GM13976 (cell line): ENCODE data around the gene C4B.
"Not testable (repeated sequence)": the region's sequence is repeated elsewhere in the genome, so short reads cannot be mapped to it uniquely, and the experiment has no call there.

Experiments
- DNase-seq: peaks from one replicate; pipeline ENCODE4 v3.0.0; 2012; ENCODE audit warnings: low spot score
- in situ Hi-C: fragments of 300-500 bp; cut with MboI; formaldehyde crosslinking; loops from one replicate; pipeline ENCODE4 v1.12.0; 2022; ENCODE audit warnings: low sequenced_read_pairs, mixed read lengths, inconsistent platforms; ENCODE audit not compliant: unreplicated experiment

The C4B gene

GRCh38 chr6:32003301-32003700 lies 11.3 kb upstream of the C4B start:
- DNase-seq, in situ Hi-C loops: not testable (repeated sequence)

- in situ Hi-C loops, DNase-seq: not testable (repeated sequence)
These were observed 10.2 kb upstream of the C4B start for GRCh38 chr6:32004393-32004792.

- DNase-seq, in situ Hi-C loops: not testable (repeated sequence)
These were observed 9.6 kb upstream of the C4B start for GRCh38 chr6:32004864-32005537.

GRCh38 chr6:32005538-32005880 lies 9.1 kb upstream of the C4B start:
- DNase-seq, in situ Hi-C loops: not testable (repeated sequence)

GRCh38 chr6:32005991-32006529 lies 8.5 kb upstream of the C4B start:
- DNase-seq, in situ Hi-C loops: not testable (repeated sequence)

- DNase-seq, in situ Hi-C loops: not testable (repeated sequence)
These were observed 7.5 kb upstream of the C4B start for GRCh38 chr6:32007086-32007485.

GRCh38 chr6:32008037-32008436 lies 6.6 kb upstream of the C4B start:
- in situ Hi-C loops, DNase-seq: not testable (repeated sequence)

- in situ Hi-C loops, DNase-seq: not testable (repeated sequence)
These were observed 6.0 kb upstream of the C4B start for GRCh38 chr6:32008616-32009015.

DNA sequence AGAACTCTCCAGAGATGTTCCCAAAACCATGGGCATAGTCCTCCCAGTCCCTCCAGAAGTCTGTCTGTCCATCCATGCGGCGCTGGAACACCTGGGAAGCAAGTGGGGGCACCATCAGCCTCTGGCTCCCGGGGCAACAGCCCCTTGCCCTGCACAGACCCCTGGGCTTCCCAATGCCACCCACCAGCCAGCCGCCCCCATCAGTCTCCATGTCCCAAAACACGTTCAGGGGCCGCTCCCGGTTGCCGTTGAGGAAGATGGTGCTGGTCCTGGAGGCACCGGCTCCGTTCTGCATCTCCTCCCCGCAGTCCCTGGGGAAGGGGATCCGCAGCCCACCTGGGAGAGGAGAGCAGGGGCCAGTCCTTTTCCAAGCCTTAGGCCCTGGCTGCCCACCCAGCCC lies 5.1 kb upstream of the C4B start:
- DNase-seq, in situ Hi-C loops: not testable (repeated sequence)

DNA sequence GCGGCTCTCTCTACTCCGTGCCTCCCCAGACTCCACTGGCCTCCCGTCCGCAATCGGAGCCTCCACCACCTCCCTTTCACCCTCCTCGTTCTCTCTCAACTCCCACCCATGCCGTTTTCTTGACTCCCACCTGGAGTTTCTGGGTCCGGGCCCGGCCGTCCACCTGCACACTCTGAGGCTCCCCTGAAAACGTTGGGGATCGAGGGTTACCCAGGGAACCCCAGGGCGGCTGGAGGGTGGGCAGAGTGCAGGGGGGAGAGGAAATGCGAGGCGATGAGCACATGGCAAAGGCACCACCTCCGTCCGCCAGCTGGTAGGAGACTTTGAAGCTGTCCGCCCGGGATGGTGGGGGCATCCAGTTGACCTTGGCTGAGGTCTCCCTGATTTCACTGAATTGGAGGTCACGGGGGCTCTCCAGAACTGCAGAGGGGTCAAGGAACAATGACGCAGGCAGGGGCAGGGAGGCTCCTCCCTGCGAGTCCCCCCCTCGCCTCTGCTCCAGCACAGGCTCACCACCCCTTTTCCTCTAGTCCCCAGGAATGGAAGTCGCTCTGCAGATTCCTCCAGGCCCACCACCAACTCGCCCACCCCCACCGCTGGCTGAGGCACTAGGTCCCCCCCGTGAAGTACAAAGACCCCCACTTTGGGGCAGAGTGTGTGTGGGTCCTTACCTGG lies 3.6 kb upstream of the C4B start:
- DNase-seq, in situ Hi-C loops: not testable (repeated sequence)

GRCh38 chr6:32012941-32013617 lies 1.5 kb upstream of the C4B start:
- in situ Hi-C loops, DNase-seq: not testable (repeated sequence)

DNA sequence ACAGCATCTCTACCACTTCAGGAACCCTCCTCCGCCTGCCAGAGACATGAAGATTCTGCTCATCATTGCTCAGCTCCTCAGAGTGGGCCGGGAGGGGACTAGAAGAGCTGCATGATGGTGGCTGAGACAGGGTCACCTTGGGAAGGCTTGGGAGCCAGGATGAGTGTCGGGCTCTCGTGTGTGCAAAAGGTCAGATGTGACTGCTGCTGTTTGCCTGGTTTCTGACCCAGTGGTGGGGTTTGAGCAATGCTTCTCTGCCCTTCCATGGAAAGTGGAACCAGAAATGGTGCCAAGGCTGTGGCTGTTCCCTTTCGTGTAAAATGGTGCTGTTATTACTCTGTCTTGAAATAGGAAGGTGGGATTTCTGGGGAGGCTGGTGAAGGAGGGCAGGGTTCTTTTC lies 857 bp upstream of the C4B start:
- DNase-seq, in situ Hi-C loops: not testable (repeated sequence)

DNA sequence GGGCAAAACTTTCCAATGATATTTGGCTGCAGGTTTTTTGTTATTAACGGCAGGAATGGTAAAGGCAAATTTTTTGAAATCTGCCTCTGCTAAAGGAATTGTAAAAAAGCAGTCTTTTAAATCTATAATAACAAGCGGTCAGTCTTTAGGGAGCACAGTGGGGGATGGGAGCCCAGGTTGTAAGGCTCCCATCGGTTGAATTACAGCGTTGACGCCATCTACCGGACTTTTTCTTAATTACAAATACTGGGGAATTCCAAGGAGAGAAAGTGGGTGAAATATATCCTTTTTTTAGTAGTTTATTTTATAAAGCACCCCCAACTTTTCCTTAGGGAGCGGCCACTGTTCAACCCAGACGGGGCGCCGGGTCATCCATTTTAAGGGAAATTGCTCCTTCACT lies 7.5 kb downstream of the C4B start:
- in situ Hi-C loops, DNase-seq: not testable (repeated sequence)

DNA sequence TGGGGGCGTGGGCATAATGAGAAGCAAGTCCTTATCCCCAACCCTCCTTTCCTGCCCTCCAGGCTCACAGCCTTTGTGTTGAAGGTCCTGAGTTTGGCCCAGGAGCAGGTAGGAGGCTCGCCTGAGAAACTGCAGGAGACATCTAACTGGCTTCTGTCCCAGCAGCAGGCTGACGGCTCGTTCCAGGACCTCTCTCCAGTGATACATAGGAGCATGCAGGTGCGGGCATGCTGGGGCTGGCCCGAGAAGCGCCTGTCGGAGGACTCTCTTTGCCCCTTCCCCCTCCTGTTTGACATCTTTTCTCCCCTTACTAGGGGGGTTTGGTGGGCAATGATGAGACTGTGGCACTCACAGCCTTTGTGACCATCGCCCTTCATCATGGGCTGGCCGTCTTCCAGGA lies 14.0 kb downstream of the C4B start:
- in situ Hi-C loops, DNase-seq: not testable (repeated sequence)

- in situ Hi-C loops, DNase-seq: not testable (repeated sequence)
These were observed 15.0 kb downstream of the C4B start for GRCh38 chr6:32029553-32029952.

DNA sequence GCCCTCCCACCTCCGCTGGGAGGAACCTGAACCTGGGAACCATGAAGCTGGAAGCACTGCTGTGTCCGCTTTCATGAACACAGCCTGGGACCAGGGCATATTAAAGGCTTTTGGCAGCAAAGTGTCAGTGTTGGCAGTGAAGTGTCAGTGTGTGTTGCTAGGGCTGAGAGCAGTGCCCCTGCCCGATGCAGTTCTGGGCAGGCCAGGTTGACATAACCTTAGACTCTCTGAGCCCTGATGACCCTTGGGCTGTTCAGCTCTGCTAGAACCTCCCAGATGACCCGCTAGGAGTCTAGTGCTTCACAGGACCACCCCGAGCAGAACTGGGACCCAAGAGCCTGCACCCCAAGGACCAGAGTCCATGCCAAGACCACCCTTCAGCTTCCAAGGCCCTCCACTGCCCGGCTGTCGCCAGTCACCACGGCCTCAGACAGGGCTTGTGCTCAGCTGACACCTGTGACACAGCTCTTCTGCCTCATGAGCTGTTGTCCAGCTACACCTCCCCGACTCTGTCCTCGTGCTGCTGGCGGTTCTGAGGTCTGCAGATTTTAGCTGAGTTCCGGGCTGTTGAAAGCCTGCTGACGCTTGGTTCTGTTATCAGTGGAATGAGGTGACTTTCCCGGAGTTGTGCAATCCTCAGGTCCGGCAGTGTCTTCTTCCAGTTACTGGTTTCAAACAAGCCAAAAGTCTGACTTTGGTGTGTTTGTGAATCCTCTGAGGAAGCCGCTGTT lies 20.9 kb downstream of the C4B start:
- DNase-seq, in situ Hi-C loops: not testable (repeated sequence)

- in situ Hi-C loops, DNase-seq: not testable (repeated sequence)
These were observed 22.5 kb downstream of the C4B start for GRCh38 chr6:32037136-32037535.

DNA sequence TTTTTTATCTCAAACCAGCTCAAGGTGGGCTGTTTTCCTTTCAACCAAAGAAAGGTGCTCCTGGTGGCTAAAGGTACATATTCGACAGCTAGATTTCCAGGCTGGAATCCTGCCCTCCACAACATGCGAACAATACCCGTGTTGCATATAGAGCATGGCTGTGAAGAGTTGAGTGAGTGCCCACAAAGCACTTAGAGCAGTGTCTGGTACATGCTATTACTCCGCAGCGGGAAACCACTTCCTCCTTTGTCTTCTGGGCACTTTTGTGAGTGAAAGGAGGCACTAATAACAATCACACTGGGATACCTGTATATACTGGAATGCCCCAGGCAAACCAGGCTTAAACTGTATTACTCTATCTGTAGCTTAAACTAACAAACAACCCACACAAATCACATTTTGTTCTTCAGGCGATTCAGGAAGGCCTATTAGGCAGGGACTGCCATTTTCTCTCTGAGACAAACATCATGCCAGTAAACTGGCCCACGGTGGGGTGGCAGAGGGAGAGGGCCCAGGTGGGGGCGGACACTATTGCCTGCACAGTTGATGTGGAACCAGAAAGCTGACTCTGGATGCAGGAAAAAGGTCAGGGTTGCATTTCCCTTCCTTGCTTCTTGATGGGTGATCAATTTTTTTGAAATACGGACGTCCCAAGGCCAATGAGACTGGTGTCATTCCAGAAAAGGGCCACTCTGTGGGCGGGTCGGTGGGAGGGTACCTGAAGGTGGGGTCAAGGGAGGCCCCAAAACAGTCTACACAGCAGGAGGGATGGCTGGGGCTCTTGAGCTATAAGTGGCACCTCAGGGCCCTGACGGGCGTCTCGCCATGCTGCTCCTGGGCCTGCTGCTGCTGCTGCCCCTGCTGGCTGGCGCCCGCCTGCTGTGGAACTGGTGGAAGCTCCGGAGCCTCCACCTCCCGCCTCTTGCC lies 23.3 kb downstream of the C4B start, which contains the start of gene CYP21A2:
Gene CYP21A2, plus strand, starts transcription at position 818 of the 927 bp plus-strand sequence. Its CDS starts 8 bp downstream, at position 826.
- in situ Hi-C loops, DNase-seq: not testable (repeated sequence)
